Mammary epithelial cell (primary cell): Measurements from ENCODE around the gene OXT.

Experiments
- EZH2 ChIP-seq: IDR thresholded peaks from 2 replicates; pipeline ENCODE4 v1.6.1; 2012; ENCODE audit warnings: low read length, inconsistent platforms, borderline replicate concordance
- TF ChIP-seq, protein P1 (sequence below), 2 donors: IDR thresholded peaks in 1 of 2; conservative IDR thresholded peaks in 1 of 2; 2 replicates each; pipeline ENCODE4 v1.5.1; 2011 to 2012; ENCODE audit warnings: inconsistent platforms in 2 of 2, low read length in 2 of 2, mild to moderate bottlenecking in 2 of 2, control low read depth in 1 of 2, low read depth in 1 of 2; ENCODE audit not compliant: insufficient read depth in 1 of 2; ENCODE audit errors: extremely low read depth in 1 of 2

DNA sequence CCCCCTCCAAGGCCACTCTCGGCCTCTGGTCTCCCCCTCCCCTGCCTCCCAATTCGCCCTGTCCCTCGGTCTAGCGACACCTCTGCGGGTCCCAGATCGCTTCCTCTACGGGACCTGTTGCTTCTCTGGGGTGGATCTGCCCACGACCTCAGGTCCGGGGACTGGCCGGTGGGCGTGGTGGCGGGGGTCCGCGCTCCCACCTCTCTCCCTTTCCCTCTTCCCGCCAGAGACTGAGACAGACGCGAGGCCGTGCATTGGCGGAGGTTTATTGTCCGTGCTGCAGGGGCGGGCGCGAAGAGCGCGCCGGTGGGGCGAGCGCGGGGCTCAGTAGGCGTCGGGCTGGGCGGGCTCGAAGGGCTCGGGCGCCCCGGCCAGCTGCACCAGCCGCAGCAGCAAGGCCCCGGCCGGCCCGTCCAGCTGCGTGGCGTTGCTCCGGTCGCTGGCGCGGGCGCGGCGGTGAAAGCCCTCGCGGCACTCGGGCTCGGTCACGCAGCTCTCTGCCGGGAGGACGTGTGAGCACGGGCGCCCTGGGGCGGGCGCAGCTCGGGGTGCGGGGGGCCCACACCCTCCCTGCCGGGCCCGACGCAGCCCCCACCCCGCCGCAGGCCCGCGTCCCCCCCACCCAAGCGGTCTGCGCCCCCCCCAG is 11.0 kb downstream of the OXT start:
- TF ChIP-seq, protein P1, sequence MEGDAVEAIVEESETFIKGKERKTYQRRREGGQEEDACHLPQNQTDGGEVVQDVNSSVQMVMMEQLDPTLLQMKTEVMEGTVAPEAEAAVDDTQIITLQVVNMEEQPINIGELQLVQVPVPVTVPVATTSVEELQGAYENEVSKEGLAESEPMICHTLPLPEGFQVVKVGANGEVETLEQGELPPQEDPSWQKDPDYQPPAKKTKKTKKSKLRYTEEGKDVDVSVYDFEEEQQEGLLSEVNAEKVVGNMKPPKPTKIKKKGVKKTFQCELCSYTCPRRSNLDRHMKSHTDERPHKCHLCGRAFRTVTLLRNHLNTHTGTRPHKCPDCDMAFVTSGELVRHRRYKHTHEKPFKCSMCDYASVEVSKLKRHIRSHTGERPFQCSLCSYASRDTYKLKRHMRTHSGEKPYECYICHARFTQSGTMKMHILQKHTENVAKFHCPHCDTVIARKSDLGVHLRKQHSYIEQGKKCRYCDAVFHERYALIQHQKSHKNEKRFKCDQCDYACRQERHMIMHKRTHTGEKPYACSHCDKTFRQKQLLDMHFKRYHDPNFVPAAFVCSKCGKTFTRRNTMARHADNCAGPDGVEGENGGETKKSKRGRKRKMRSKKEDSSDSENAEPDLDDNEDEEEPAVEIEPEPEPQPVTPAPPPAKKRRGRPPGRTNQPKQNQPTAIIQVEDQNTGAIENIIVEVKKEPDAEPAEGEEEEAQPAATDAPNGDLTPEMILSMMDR (conservative IDR thresholded peaks at IDR 0.05 in 1 of 2, IDR thresholded peaks at IDR 0.05 in 1 of 2; ENCODE audit: extremely low read depth in 1 of 2, insufficient read depth in 1 of 2, low read depth in 1 of 2, low read length in 2 of 2), result no peak
- peak; percentile 79 for TF ChIP-seq EZH2
